Measurements from ENCODE around the gene MLLT10.

Gene MLLT10

GRCh38 chr10:21753497-21754270, 219.7 kb downstream of the MLLT10 start:
- peak; percentile 38 for DNase-seq (ENCODE audit: low read depth)
- TF ChIP-seq CTCF (IDR thresholded peaks at IDR 0.05; ENCODE audit: low read depth, low read length) (no peak), MYC (IDR thresholded peaks at IDR 0.05; ENCODE audit: low read depth, low read length) (no peak), POLR2A (IDR thresholded peaks at IDR 0.05; ENCODE audit: extremely low read depth, insufficient read length) (no peak)
- TF ChIP-seq, protein P1, sequence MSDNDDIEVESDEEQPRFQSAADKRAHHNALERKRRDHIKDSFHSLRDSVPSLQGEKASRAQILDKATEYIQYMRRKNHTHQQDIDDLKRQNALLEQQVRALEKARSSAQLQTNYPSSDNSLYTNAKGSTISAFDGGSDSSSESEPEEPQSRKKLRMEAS (IDR thresholded peaks at IDR 0.05; ENCODE audit: low read depth, low read length), result no peak
- H3K4me3 ChIP-seq (ENCODE audit: low read depth, low read length), result no peak overlapping the region

DNA sequence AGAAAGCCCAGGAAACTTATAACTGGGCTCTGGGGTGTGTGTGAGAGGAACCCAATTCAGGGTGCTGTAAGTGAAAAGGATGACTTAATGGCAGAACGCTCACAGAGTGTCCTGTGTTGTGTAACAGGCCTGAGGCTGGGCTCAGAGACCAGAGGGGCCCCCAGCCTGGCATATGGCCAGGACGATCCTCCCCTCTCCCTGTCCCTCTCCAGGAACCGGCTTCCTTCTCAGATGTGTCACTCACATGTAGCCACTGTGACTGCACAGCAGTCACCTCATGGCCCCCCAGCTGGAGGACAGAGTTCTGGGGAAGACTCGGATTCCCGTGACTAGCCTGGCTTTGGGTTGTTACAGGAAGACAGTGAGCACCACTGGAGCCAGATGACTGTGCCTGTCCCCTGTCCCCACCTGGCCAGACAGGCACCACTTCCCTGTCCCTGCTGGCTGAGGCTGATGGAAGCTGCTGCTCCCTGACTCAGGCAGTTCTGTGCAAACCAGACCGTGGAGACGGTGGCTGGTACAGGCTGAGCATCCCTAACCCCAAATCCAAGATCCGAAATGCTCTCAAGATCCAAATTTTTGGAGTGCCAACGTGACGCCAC, 220.5 kb downstream of the MLLT10 start:
- no peak overlapping the region for H3K4me3 ChIP-seq (ENCODE audit: low read depth, low read length)
- TF ChIP-seq POLR2A (IDR thresholded peaks at IDR 0.05; ENCODE audit: extremely low read depth, insufficient read length), result no peak
- no peak for TF ChIP-seq MYC (IDR thresholded peaks at IDR 0.05; ENCODE audit: low read depth, low read length)
- no peak for TF ChIP-seq CTCF (IDR thresholded peaks at IDR 0.05; ENCODE audit: low read depth, low read length)
- TF ChIP-seq, protein P1 (IDR thresholded peaks at IDR 0.05; ENCODE audit: low read depth, low read length), result no peak
- DNase-seq (ENCODE audit: low read depth), result peak; percentile 76

DNA sequence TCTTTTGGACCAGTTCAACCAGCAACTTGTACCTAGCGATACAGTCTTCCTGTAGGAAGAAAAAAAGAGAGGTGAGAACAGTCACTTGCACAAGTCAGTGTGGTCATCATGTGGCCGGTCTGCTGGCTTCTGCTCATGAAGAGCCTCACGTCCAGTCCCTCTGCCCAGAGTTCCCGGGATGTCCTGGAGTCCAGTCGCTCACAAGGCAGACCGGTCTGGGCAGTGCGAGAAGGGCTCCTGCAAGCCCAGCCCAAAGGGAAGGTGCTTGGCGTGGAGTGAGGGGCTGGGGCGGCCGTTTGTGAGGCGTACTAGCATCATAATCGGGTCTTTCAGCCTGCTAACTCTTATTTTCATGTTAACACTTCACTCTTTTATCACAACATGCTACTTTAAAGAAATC, 222.7 kb downstream of the MLLT10 start:
- TF ChIP-seq POLR2A (IDR thresholded peaks at IDR 0.05; ENCODE audit: extremely low read depth, insufficient read length), result no peak
- TF ChIP-seq, protein P1 (IDR thresholded peaks at IDR 0.05; ENCODE audit: low read depth, low read length), result no peak
- no peak for TF ChIP-seq MYC (IDR thresholded peaks at IDR 0.05; ENCODE audit: low read depth, low read length)
- no peak for TF ChIP-seq CTCF (IDR thresholded peaks at IDR 0.05; ENCODE audit: low read depth, low read length)
- no peak for DNase-seq (ENCODE audit: low read depth)

GRCh38 chr10:21757185-21757901, 223.3 kb downstream of the MLLT10 start:
- no peak overlapping the region for H3K4me3 ChIP-seq (ENCODE audit: low read depth, low read length)
- no peak for DNase-seq (ENCODE audit: low read depth)
- TF ChIP-seq MYC (IDR thresholded peaks at IDR 0.05; ENCODE audit: low read depth, low read length) (no peak), CTCF (IDR thresholded peaks at IDR 0.05; ENCODE audit: low read depth, low read length) (no peak), POLR2A (IDR thresholded peaks at IDR 0.05; ENCODE audit: extremely low read depth, insufficient read length) (no peak)
- TF ChIP-seq, protein P1 (IDR thresholded peaks at IDR 0.05; ENCODE audit: low read depth, low read length), result no peak

More for the DNA sequence above, 222.7 kb downstream of the MLLT10 start:
- H3K4me3 ChIP-seq (ENCODE audit: low read depth, low read length), result no peak overlapping the region

DNA sequence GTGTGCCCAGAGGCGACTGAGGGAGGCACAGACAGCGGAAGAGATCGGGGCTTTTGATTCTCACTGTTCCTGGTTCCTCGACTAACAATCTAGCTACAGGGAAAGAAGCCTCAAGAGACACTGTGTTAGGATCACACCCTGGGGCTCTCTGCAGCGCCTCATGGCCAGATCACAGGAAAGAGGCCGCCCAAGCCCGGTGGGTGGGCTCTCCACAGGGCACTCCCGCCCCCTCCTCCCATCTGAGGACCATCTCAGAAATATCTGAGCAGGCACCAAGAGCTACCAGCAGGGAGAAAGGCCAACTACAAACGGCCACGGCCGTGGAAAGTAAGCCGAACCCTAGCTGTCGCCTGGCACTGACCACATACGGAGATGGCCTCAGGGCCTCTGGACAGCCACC, 224.2 kb downstream of the MLLT10 start:
- DNase-seq (ENCODE audit: low read depth), result no peak
- no peak overlapping the region for H3K4me3 ChIP-seq (ENCODE audit: low read depth, low read length)
- TF ChIP-seq MYC (IDR thresholded peaks at IDR 0.05; ENCODE audit: low read depth, low read length) (no peak), CTCF (IDR thresholded peaks at IDR 0.05; ENCODE audit: low read depth, low read length) (no peak), POLR2A (IDR thresholded peaks at IDR 0.05; ENCODE audit: extremely low read depth, insufficient read length) (no peak)
- TF ChIP-seq, protein P1 (IDR thresholded peaks at IDR 0.05; ENCODE audit: low read depth, low read length), result no peak

All from NB4 (cell line).